Activated T-cell treated with anti-CD3 and anti-CD28 coated beads, Interleukin-2, amount 50 U/mL, for 48 hours (primary cell): ENCODE measurements around the gene CELSR1.
"Not testable (repeated sequence)": the region's sequence is repeated elsewhere in the genome, so short reads cannot be mapped to it uniquely, and the experiment has no call there.

Source experiments
- DNase-seq, 2 experiments: peaks; one replicate each; pipeline ENCODE4 v3.0.0-alpha.2; 2020

The CELSR1 gene

GRCh38 chr22:46532416-46532815, 5.0 kb downstream of the CELSR1 start:
- no peak for DNase-seq

DNA sequence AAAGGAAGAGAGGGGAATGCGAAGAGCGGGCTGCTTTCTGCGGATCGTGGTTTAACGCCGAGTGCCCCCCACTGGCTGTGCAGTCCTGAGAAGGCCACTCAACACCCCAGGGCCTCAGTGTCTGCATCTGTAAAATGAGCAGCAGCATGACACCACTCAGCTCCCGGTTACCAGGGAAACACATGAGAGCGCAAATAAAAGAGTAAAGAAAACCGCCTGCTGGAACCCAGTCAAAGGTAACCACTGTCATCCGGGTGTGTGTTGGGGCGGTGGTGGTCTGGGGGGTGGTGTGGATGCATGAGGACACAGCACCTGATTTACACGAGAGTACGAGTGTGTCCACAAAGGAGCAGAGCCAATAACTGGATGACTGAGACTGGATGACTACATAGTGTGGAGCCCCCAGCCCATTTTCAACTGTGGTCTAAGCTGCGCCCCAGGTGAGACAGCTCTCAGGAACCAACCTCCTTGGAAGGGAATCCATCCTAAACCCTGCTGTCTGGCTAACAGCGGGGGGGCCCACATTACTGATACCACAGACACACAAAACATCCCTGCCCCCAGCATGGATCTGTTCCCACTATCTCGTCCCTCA, 5.7 kb downstream of the CELSR1 start:
- no peak for DNase-seq

- peak; percentile 38 to 40 for DNase-seq
Measured at GRCh38 chr22:46528121-46528610, 9.3 kb downstream of the CELSR1 start.

GRCh38 chr22:46526244-46526839, 11.1 kb downstream of the CELSR1 start:
- no peak for DNase-seq

GRCh38 chr22:46525389-46526243, 11.8 kb downstream of the CELSR1 start:
- no peak for DNase-seq

GRCh38 chr22:46524203-46524740, 13.1 kb downstream of the CELSR1 start:
- DNase-seq = no peak

- DNase-seq = no peak
Measured at GRCh38 chr22:46522797-46523196, 14.6 kb downstream of the CELSR1 start.

DNA sequence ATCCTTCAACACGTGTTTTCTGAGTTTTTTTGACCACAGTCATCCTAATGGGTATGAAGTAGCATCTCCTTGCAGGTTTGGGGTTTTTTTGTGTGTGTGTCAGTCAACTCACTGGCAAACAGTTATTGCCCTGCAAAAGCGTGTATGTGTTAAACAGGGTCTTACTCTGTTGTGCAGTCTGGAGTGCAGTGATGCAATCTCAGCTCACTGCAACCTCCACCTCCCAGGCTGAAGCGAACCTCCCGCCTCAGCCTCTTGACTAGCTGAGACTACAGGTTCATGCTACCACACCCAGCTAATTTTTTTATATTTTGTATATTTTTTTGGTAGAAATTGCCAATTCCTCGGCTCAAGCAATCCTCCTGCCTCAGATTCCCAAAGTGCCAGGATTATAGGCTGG, 15.4 kb downstream of the CELSR1 start:
- no peak for DNase-seq

DNA sequence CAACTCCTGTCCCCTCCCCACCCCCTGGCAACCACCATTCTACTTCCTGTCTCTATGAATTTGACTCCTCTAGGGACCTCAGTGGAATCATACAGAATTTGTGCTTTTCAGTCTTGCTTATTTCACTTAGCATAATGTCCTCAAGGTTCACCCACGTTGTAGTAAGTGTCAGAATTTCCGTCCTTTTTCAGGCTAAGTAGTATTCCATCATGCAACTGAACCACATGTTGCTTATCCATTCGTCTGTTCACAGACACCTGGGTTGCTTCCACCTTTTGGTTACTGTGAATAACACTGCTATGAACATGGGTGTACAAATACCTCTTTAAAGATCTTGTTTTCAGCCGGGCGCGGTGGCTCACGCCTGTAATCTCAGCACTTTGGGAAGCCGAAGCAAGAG, 16.5 kb downstream of the CELSR1 start:
- DNase-seq = no peak

- no peak for DNase-seq
Measured at GRCh38 chr22:46519377-46519776, 18.0 kb downstream of the CELSR1 start.

- DNase-seq = no peak
Measured at GRCh38 chr22:46518542-46519325, 18.7 kb downstream of the CELSR1 start.

- no peak for DNase-seq
Measured at GRCh38 chr22:46518038-46518437, 19.4 kb downstream of the CELSR1 start.

GRCh38 chr22:46517255-46517761, 20.1 kb downstream of the CELSR1 start:
- no peak for DNase-seq

- DNase-seq = no peak
Measured at GRCh38 chr22:46516638-46517037, 20.8 kb downstream of the CELSR1 start.

DNA sequence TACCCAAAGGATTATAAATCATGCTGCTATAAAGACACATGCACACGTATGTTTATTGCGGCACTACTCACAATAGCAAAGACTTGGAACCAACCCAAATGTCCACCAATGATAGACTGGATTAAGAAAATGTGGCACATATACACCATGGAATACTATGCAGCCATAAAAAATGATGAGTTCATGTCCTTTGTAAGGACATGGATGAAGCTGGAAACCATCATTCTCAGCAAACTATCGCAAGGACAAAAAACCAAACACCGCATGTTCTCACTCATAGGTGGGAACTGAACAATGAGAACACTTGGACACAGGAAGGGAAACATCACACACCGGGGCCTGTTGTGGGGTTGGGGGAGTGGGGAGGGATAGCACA, 21.3 kb downstream of the CELSR1 start:
- not testable (repeated sequence) for DNase-seq

DNA sequence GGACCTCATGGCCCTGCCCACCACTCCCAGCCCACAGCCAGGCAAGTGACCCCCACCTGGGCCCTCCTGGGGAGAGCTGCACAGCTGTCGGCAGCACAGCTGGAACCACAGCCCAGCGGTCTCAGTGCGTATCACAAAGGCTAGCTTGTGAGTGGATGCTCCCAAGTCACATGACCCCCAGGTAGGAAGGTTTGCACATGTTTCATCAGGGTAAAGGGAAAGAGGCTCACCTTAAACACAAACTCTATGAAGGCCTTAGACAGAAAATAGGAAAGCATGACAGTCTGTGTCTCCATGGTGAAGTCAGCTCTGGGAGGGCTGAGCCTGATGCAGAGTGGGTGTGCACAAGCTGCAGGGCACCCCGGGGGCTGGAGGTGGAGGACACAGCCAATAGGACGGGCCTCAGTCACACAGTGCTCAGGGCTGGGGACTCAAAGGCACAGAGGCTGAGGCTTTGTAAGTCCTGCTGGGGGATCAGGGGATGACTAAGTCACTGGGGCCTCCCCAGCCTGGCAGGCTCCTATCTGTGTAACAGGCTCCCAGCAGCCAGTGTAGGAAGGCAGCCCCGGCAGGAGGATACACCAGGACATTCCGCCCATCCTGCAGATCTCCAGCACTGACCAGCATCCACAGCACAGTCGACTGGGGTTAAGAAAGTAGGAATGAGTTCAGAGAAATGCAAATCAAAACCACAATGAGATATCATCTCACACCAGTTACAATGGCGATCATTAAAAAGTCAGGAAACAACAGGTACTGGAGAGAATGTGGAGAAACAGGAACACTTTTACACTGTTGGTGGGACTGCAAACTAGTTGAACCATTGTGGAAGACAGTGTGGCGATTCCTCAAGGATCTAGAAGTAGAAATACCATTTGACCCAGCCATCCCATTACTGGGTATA, 22.0 kb downstream of the CELSR1 start:
- no peak for DNase-seq

DNA sequence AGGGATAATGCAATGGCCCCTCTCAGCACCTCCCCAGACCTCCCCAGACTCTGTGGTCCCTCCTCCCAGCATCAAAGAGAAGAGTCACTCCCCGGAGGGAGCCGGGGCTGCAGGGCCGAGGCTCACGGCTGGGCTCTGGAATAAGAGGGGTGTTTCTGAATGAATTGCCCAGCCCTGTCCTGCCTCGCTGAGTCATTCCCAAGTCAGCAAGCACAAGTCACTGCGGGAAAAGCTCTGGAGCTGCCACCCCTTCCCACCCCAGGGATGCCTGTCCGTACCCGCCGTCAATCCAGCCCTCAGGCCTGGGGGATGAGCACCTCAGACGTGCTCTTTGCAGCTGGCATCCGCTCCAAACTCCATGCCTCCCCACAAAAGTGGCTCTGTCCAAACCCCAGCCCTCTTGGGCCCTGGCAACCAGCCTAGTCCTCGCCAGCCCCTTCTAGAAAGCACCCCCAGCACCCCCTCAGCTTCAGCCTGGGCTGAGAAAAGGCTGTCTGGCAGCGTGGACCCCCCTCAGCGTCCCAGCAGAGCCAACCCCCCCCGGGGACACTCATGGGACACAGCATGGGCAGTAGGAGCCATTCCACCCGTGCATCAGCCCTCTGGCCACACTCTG, 22.7 kb downstream of the CELSR1 start:
- no peak for DNase-seq

GRCh38 chr22:46513908-46514550, 23.4 kb downstream of the CELSR1 start:
- no peak for DNase-seq

DNA sequence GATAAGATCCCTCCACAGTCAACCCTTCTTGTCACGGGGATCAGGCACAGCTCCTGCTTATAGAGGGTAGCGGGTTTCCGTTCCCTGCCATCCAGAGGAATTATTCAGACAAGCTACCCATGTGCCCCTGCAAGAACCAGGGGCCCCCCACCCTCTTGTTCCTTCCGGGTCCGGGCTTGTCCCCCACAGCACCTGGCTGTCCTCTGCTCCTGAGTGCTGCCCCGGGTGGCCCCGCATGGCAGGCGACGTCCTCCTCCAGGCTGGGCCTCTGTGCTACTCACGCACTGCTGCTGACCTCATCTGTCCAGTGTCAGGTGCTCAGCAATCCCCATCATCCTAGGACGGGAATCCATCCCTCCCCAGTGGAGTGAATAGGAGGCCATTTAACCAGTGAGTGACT, 24.7 kb downstream of the CELSR1 start:
- no peak for DNase-seq

GRCh38 chr22:46512039-46512370, 25.4 kb downstream of the CELSR1 start:
- no peak for DNase-seq
